AG09319 (cell line): ENCODE results near the gene CD69.

Experiments
- DNase-seq: peaks from one replicate; pipeline ENCODE4 v3.0.0-alpha.2; 2010; ENCODE audit warnings: low read depth; ENCODE audit errors: extremely low read depth
- CTCF ChIP-seq: IDR thresholded peaks from 2 replicates; pipeline ENCODE4 v1.5.1; 2011; ENCODE audit warnings: low read depth, mild to moderate bottlenecking, inconsistent platforms, low read length, moderate library complexity

CD69 gene

DNA sequence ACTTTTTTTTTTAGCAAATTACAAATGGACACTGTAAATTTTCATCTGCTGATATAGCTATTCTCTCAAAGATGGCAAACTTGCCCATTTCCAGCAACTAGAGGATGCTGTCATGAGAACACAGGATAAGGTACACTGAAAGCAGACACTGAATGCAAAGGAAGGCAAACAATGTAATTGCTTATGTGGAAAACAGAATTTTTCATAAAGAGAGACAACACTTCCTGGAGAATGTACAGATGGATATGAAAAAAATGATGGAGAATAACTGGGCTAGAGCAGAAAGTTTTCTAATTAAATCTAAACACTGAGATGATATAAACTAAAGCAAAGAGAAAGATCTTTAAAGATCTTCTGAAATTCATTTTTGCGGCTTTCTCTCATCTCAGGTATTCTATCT, 581 bp downstream of the CD69 start:
- TF ChIP-seq CTCF: no peak

GRCh38 chr12:9759694-9760093, 1.0 kb downstream of the CD69 start:
- DNase-seq: no peak
- no peak for TF ChIP-seq CTCF

More for the DNA sequence above, 581 bp downstream of the CD69 start:
- DNase-seq: no peak

DNA sequence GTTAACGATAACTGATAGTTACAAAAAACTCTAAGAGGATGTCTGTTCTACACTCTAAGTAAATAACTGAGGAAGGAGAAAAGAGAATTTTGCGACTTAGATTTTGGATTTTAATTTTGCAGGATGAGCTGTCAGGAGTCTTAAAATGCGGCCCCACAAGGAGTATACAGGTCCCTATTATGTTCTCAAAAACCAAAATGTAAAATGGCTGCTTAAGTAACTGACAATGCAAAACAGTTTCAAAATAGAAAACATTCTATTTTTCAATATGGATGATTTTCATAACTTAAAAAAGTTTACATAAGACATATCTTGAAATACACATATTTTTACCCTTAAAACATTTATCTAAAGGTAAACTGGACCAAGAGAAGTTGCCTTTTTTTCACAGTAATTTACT, 2.6 kb downstream of the CD69 start:
- no peak for DNase-seq
- no peak for TF ChIP-seq CTCF

DNA sequence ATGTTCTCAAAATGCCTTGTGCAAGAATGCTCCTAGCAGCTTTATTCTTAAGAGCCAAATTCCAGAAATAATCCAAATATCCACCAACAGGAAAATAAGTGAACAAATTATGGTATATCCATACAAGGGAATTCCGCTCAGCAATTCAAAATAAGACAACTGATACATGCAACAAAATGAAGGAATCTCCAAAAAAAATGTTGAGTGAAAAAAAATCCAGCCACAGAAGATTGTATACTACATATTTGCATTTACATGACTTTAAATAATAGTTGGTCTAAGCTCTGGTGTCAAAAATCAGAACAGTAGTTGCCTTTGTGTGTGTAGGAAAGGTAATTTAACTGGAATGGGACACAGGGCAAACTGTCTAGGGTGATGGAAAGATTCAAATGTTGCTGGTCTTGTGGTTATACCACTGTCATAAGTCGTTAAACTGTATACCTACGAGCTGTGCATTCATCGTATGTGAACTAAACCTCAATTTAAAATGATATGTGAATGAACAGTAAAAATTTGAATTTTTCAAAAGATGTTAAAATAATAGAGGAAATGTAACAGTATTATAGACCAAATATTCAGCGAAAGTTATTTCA, 3.2 kb downstream of the CD69 start:
- DNase-seq: no peak
- TF ChIP-seq CTCF: no peak

GRCh38 chr12:9756706-9757105, 4.0 kb downstream of the CD69 start:
- no peak for DNase-seq
- TF ChIP-seq CTCF: no peak

DNA sequence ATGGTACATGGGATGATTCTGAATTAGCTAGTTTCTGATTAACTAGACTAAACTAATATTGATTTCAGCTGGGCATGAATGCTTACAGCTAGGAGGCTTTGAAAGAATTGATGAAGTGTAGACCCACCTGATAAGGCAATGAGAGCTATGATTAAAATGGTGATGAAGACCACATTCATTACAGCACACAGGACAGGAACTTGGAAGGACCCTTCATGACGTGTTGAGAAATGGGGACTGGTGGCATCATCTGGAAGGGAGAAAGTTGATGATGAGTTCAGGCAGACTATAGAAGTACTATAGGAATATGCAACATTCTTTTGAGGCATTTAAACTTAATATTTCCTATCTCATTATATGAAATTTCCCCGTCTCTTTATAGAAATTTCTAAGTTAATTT, 4.5 kb downstream of the CD69 start:
- no peak for DNase-seq
- TF ChIP-seq CTCF: no peak

DNA sequence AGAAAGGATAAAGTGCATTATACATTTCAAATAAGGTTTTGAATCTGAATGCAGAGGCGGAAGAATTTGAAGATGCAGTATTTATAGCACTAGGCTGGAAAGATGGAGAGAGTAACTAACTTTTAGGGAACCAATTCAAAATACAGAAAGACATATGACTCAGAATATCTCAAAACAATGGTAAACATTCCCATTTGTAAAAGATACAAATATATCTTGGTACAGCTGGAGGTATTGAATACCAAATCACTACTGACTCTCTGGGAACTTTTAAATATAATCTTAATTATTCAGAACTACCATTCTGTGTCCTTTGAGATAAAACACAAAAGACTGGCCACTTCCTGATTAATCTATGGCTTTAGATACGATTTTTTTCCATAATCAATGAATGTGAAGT, 5.1 kb downstream of the CD69 start:
- DNase-seq: no peak
- TF ChIP-seq CTCF: no peak
